Hepatocyte (in vitro differentiated cells): ENCODE measurements around the gene ABCC10.

Experiments
- EZH2 ChIP-seq: fragments of 200-600 bp; sonication (generic); IDR thresholded peaks from 2 replicates; pipeline ENCODE4 v1.6.1; 2016; ENCODE audit warnings: antibody characterized with exemption, mild to moderate bottlenecking, borderline replicate concordance
- EZH2phosphoT487 ChIP-seq: fragments of 200-600 bp; sonication (generic); IDR thresholded peaks from one replicate; pipeline ENCODE4 v1.6.1; 2018; ENCODE audit warnings: antibody characterized with exemption, mild to moderate bottlenecking, low read depth, moderate library complexity; ENCODE audit not compliant: unreplicated experiment, severe bottlenecking
- TF ChIP-seq, protein P1 (sequence below): fragments of 200-600 bp; sonication (generic); IDR thresholded peaks from 2 replicates; pipeline ENCODE4 v1.5.1; 2016; ENCODE audit warnings: antibody characterized with exemption, mild to moderate bottlenecking; ENCODE audit not compliant: poor library complexity

- TF ChIP-seq, protein P1, sequence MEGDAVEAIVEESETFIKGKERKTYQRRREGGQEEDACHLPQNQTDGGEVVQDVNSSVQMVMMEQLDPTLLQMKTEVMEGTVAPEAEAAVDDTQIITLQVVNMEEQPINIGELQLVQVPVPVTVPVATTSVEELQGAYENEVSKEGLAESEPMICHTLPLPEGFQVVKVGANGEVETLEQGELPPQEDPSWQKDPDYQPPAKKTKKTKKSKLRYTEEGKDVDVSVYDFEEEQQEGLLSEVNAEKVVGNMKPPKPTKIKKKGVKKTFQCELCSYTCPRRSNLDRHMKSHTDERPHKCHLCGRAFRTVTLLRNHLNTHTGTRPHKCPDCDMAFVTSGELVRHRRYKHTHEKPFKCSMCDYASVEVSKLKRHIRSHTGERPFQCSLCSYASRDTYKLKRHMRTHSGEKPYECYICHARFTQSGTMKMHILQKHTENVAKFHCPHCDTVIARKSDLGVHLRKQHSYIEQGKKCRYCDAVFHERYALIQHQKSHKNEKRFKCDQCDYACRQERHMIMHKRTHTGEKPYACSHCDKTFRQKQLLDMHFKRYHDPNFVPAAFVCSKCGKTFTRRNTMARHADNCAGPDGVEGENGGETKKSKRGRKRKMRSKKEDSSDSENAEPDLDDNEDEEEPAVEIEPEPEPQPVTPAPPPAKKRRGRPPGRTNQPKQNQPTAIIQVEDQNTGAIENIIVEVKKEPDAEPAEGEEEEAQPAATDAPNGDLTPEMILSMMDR: no peak
- TF ChIP-seq EZH2: no peak
- no peak for TF ChIP-seq EZH2phosphoT487
These were observed 61.4 kb downstream of the ABCC10 start for GRCh38 chr6:43488667-43489276.
